ENCODE measurements around the gene DLG2.
"Not testable (repeated sequence)": the region's sequence is repeated elsewhere in the genome, so short reads cannot be mapped to it uniquely, and the experiment has no call there.

Gene DLG2

GRCh38 chr11:84806354-84806753 is 820.8 kb downstream of the DLG2 start:
- H3K9me3 ChIP-seq (ENCODE audit: low read length), result no peaks in the 10 kb centered on the region
- H2AFZ ChIP-seq (ENCODE audit: low read depth, low read length), result no peak overlapping the region
- no peaks in the 10 kb centered on the region for H3K27me3 ChIP-seq (ENCODE audit: insufficient read depth, low read length)
- H3K4me1 ChIP-seq (ENCODE audit: insufficient read depth, low read length), result no peaks in the 10 kb centered on the region
- H3K4me3 ChIP-seq (ENCODE audit: low read length), result no peak overlapping the region
- H3K36me3 ChIP-seq (ENCODE audit: insufficient read depth, low read length), result no peaks in the 10 kb centered on the region

GRCh38 chr11:84804041-84804440 is 823.1 kb downstream of the DLG2 start:
- Histone ChIP-seq H3K36me3 (ENCODE audit: insufficient read depth, low read length) (no peaks in the 10 kb centered on the region), H3K27me3 (ENCODE audit: insufficient read depth, low read length) (no peaks in the 10 kb centered on the region), H3K9me3 (ENCODE audit: low read length) (no peaks in the 10 kb centered on the region), H3K4me3 (ENCODE audit: low read length) (no peak overlapping the region), H3K4me1 (ENCODE audit: insufficient read depth, low read length) (no peaks in the 10 kb centered on the region), H2AFZ (ENCODE audit: low read depth, low read length) (no peak overlapping the region)

GRCh38 chr11:84800755-84801346 is 826.3 kb downstream of the DLG2 start:
- Histone ChIP-seq H3K36me3 (ENCODE audit: insufficient read depth, low read length) (no peaks in the 10 kb centered on the region), H3K4me1 (ENCODE audit: insufficient read depth, low read length) (no peaks in the 10 kb centered on the region), H3K9me3 (ENCODE audit: low read length) (no peaks in the 10 kb centered on the region), H2AFZ (ENCODE audit: low read depth, low read length) (no peak overlapping the region), H3K4me3 (ENCODE audit: low read length) (no peak overlapping the region), H3K27me3 (ENCODE audit: insufficient read depth, low read length) (no peaks in the 10 kb centered on the region)

GRCh38 chr11:84799112-84799511 is 828.0 kb downstream of the DLG2 start:
- H3K4me1 ChIP-seq (ENCODE audit: insufficient read depth, low read length), result no peaks in the 10 kb centered on the region
- no peak overlapping the region for H2AFZ ChIP-seq (ENCODE audit: low read depth, low read length)
- H3K9me3 ChIP-seq (ENCODE audit: low read length), result no peaks in the 10 kb centered on the region
- no peaks in the 10 kb centered on the region for H3K36me3 ChIP-seq (ENCODE audit: insufficient read depth, low read length)
- H3K4me3 ChIP-seq (ENCODE audit: low read length), result no peak overlapping the region
- no peaks in the 10 kb centered on the region for H3K27me3 ChIP-seq (ENCODE audit: insufficient read depth, low read length)

GRCh38 chr11:84795698-84796097 is 831.4 kb downstream of the DLG2 start:
- H3K27me3 ChIP-seq (ENCODE audit: insufficient read depth, low read length), result no peaks in the 10 kb centered on the region
- no peaks in the 10 kb centered on the region for H3K36me3 ChIP-seq (ENCODE audit: insufficient read depth, low read length)
- no peak overlapping the region for H3K4me3 ChIP-seq (ENCODE audit: low read length)
- H2AFZ ChIP-seq (ENCODE audit: low read depth, low read length), result no peak overlapping the region
- no peaks in the 10 kb centered on the region for H3K4me1 ChIP-seq (ENCODE audit: insufficient read depth, low read length)
- H3K9me3 ChIP-seq (ENCODE audit: low read length), result no peaks in the 10 kb centered on the region

- Histone ChIP-seq H3K9me3 (ENCODE audit: low read length) (no peaks in the 10 kb centered on the region), H3K4me1 (ENCODE audit: insufficient read depth, low read length) (no peaks in the 10 kb centered on the region), H2AFZ (ENCODE audit: low read depth, low read length) (no peak overlapping the region), H3K36me3 (ENCODE audit: insufficient read depth, low read length) (no peaks in the 10 kb centered on the region), H3K4me3 (ENCODE audit: low read length) (no peak overlapping the region), H3K27me3 (ENCODE audit: insufficient read depth, low read length) (no peaks in the 10 kb centered on the region)
These were observed 832.3 kb downstream of the DLG2 start for GRCh38 chr11:84794663-84795443.

- H2AFZ ChIP-seq (ENCODE audit: low read depth, low read length), result no peak overlapping the region
- no peaks in the 10 kb centered on the region for H3K36me3 ChIP-seq (ENCODE audit: insufficient read depth, low read length)
- no peaks in the 10 kb centered on the region for H3K9me3 ChIP-seq (ENCODE audit: low read length)
- H3K27me3 ChIP-seq (ENCODE audit: insufficient read depth, low read length), result no peaks in the 10 kb centered on the region
- H3K4me3 ChIP-seq (ENCODE audit: low read length), result no peak overlapping the region
- no peaks in the 10 kb centered on the region for H3K4me1 ChIP-seq (ENCODE audit: insufficient read depth, low read length)
These were observed 833.8 kb downstream of the DLG2 start for GRCh38 chr11:84793318-84793717.

- Histone ChIP-seq H3K4me1 (ENCODE audit: insufficient read depth, low read length) (no peaks in the 10 kb centered on the region), H3K9me3 (ENCODE audit: low read length) (no peaks in the 10 kb centered on the region), H3K36me3 (ENCODE audit: insufficient read depth, low read length) (no peaks in the 10 kb centered on the region), H3K27me3 (ENCODE audit: insufficient read depth, low read length) (no peaks in the 10 kb centered on the region), H2AFZ (ENCODE audit: low read depth, low read length) (no peak overlapping the region), H3K4me3 (ENCODE audit: low read length) (no peak overlapping the region)
These were observed 836.2 kb downstream of the DLG2 start for GRCh38 chr11:84790849-84791427.

GRCh38 chr11:84788220-84788619 is 838.9 kb downstream of the DLG2 start:
- no peaks in the 10 kb centered on the region for H3K36me3 ChIP-seq (ENCODE audit: insufficient read depth, low read length)
- no peaks in the 10 kb centered on the region for H3K9me3 ChIP-seq (ENCODE audit: low read length)
- H2AFZ ChIP-seq (ENCODE audit: low read depth, low read length), result no peak overlapping the region
- no peaks in the 10 kb centered on the region for H3K27me3 ChIP-seq (ENCODE audit: insufficient read depth, low read length)
- no peaks in the 10 kb centered on the region for H3K4me1 ChIP-seq (ENCODE audit: insufficient read depth, low read length)
- no peak overlapping the region for H3K4me3 ChIP-seq (ENCODE audit: low read length)

- H3K27me3 ChIP-seq (ENCODE audit: insufficient read depth, low read length); H3K4me3 ChIP-seq (ENCODE audit: low read length); H3K36me3 ChIP-seq (ENCODE audit: insufficient read depth, low read length); H3K9me3 ChIP-seq (ENCODE audit: low read length); H3K4me1 ChIP-seq (ENCODE audit: insufficient read depth, low read length); H2AFZ ChIP-seq (ENCODE audit: low read depth, low read length): not testable (repeated sequence)
These were observed 843.0 kb downstream of the DLG2 start for GRCh38 chr11:84784158-84784557.

- H3K4me1 ChIP-seq (ENCODE audit: insufficient read depth, low read length), result no peaks in the 10 kb centered on the region
- no peak overlapping the region for H2AFZ ChIP-seq (ENCODE audit: low read depth, low read length)
- no peaks in the 10 kb centered on the region for H3K36me3 ChIP-seq (ENCODE audit: insufficient read depth, low read length)
- H3K27me3 ChIP-seq (ENCODE audit: insufficient read depth, low read length), result no peaks in the 10 kb centered on the region
- H3K4me3 ChIP-seq (ENCODE audit: low read length), result no peak overlapping the region
- H3K9me3 ChIP-seq (ENCODE audit: low read length), result no peaks in the 10 kb centered on the region
These were observed 846.4 kb downstream of the DLG2 start for GRCh38 chr11:84780689-84781293.

- Histone ChIP-seq H3K4me3 (ENCODE audit: low read length) (no peak overlapping the region), H3K9me3 (ENCODE audit: low read length) (no peaks in the 10 kb centered on the region), H2AFZ (ENCODE audit: low read depth, low read length) (no peak overlapping the region), H3K36me3 (ENCODE audit: insufficient read depth, low read length) (no peaks in the 10 kb centered on the region), H3K27me3 (ENCODE audit: insufficient read depth, low read length) (no peaks in the 10 kb centered on the region), H3K4me1 (ENCODE audit: insufficient read depth, low read length) (no peaks in the 10 kb centered on the region)
These were observed 851.6 kb downstream of the DLG2 start for GRCh38 chr11:84775503-84775902.

- Histone ChIP-seq H3K4me3 (ENCODE audit: low read length) (no peak overlapping the region), H3K9me3 (ENCODE audit: low read length) (no peaks in the 10 kb centered on the region), H2AFZ (ENCODE audit: low read depth, low read length) (no peak overlapping the region), H3K4me1 (ENCODE audit: insufficient read depth, low read length) (no peaks in the 10 kb centered on the region), H3K36me3 (ENCODE audit: insufficient read depth, low read length) (no peaks in the 10 kb centered on the region), H3K27me3 (ENCODE audit: insufficient read depth, low read length) (no peaks in the 10 kb centered on the region)
These were observed 863.2 kb downstream of the DLG2 start for GRCh38 chr11:84763931-84764330.

Data from neuron (in vitro differentiated cells).